Measurements from ENCODE around the gene PRKCI. TPM values are rescaled to one million over a fixed set of nuclear protein-coding genes. Genes with fewer than 3 reads are reported as not detected.

The PRKCI gene
- total RNA-seq, 1 donor from 2014 or later: 64.0 TPM

GRCh38 chr3:170244576-170244975, 22.4 kb downstream of the PRKCI start:
- H3K27ac Mint-ChIP-seq: no peak overlapping the region
- H3K36me3 Mint-ChIP-seq: peaks cover 26% of the 10 kb centered on the region
- H3K4me1 Mint-ChIP-seq: peaks cover 20% of the 10 kb centered on the region
- no peak for DNase-seq (ENCODE audit: low spot score in 2 of 2, unreplicated experiment in 2 of 2)
- no peak for TF ChIP-seq CTCF (IDR thresholded peaks at IDR 0.05; ENCODE audit: unreplicated experiment)
- H3K4me3 Mint-ChIP-seq: no peak overlapping the region
- no peaks in the 10 kb centered on the region for H3K9me3 Mint-ChIP-seq
- no peaks in the 10 kb centered on the region for H3K27me3 Mint-ChIP-seq (ENCODE audit: low read depth)

- no peak for DNase-seq (ENCODE audit: low spot score in 2 of 2, unreplicated experiment in 2 of 2)
- TF ChIP-seq CTCF (IDR thresholded peaks at IDR 0.05; ENCODE audit: unreplicated experiment): no peak
- Mint-ChIP-seq H3K36me3 (peaks cover 28% of the 10 kb centered on the region), H3K4me3 (no peak overlapping the region), H3K9me3 (peaks cover 3% of the 10 kb centered on the region), H3K4me1 (peaks cover 7% of the 10 kb centered on the region), H3K27me3 (ENCODE audit: low read depth) (no peaks in the 10 kb centered on the region), H3K27ac (no peak overlapping the region)
Observed at GRCh38 chr3:170247875-170248274, 25.7 kb downstream of the PRKCI start.

- no peak for TF ChIP-seq CTCF (IDR thresholded peaks at IDR 0.05; ENCODE audit: unreplicated experiment)
- no peak for DNase-seq (ENCODE audit: low spot score in 2 of 2, unreplicated experiment in 2 of 2)
- no peak overlapping the region for H3K4me3 Mint-ChIP-seq
- H3K27me3 Mint-ChIP-seq (ENCODE audit: low read depth): no peaks in the 10 kb centered on the region
- H3K4me1 Mint-ChIP-seq: no peaks in the 10 kb centered on the region
- H3K9me3 Mint-ChIP-seq: peaks cover 26% of the 10 kb centered on the region
- H3K36me3 Mint-ChIP-seq: peaks cover 52% of the 10 kb centered on the region
- H3K27ac Mint-ChIP-seq: no peak overlapping the region
Observed at GRCh38 chr3:170256597-170256996, 34.4 kb downstream of the PRKCI start.

GRCh38 chr3:170257145-170257544, 34.9 kb downstream of the PRKCI start:
- Mint-ChIP-seq H3K4me3 (no peak overlapping the region), H3K9me3 (peaks cover 26% of the 10 kb centered on the region), H3K4me1 (no peaks in the 10 kb centered on the region), H3K27me3 (ENCODE audit: low read depth) (no peaks in the 10 kb centered on the region), H3K36me3 (peaks cover 53% of the 10 kb centered on the region), H3K27ac (no peak overlapping the region)
- DNase-seq (ENCODE audit: low spot score in 2 of 2, unreplicated experiment in 2 of 2): no peak
- no peak for TF ChIP-seq CTCF (IDR thresholded peaks at IDR 0.05; ENCODE audit: unreplicated experiment)

DNA sequence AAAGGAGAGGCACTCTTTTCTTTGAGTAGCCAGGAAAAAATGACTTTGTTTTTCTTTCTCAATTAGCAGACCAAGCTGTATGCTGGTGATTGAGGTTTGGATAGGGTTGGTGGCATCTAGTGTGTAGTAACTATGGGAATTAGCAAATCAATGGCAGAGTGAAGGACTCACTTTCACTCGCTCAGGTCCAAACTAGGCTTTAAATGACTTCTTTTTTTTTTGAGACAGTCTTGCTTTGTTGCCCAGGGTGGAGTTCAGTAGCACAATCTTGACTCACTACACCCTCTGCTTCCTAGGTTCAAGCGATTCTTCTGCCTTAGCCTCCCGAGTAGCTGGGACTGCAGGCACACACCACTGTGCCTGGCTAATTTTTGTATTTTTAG, 35.9 kb downstream of the PRKCI start:
- H3K27ac Mint-ChIP-seq: no peak overlapping the region
- no peak for TF ChIP-seq CTCF (IDR thresholded peaks at IDR 0.05; ENCODE audit: unreplicated experiment)

DNA sequence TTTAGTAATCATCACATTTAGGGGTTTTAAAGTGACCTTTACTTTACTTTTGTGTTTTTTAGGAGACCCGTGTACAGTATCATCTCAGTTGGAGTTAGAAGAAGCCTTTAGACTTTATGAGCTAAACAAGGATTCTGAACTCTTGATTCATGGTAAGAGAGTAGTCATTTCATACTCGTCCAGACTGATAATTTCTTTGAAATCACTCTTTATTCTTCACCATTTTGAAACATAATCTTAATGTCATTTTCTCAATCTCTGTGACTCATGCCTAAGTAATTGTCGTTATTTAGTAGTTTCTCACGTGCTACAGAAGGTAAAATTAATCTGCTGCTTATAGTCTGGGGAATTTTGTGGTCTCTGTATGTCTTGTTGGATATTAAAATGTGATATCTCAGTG, 37.7 kb downstream of the PRKCI start:
- H3K36me3 Mint-ChIP-seq: peaks cover 44% of the 10 kb centered on the region

More for the DNA sequence above, 35.9 kb downstream of the PRKCI start:
- Mint-ChIP-seq H3K27me3 (ENCODE audit: low read depth) (no peaks in the 10 kb centered on the region), H3K9me3 (peaks cover 22% of the 10 kb centered on the region), H3K4me1 (no peaks in the 10 kb centered on the region), H3K4me3 (no peak overlapping the region), H3K36me3 (peaks cover 47% of the 10 kb centered on the region)
- DNase-seq (ENCODE audit: low spot score in 2 of 2, unreplicated experiment in 2 of 2): no peak

More for the DNA sequence above, 37.7 kb downstream of the PRKCI start:
- Mint-ChIP-seq H3K27me3 (ENCODE audit: low read depth) (no peaks in the 10 kb centered on the region), H3K9me3 (peaks cover 18% of the 10 kb centered on the region), H3K27ac (no peak overlapping the region), H3K4me1 (no peaks in the 10 kb centered on the region), H3K4me3 (no peak overlapping the region)
- TF ChIP-seq CTCF (IDR thresholded peaks at IDR 0.05; ENCODE audit: unreplicated experiment): no peak
- no peak for DNase-seq (ENCODE audit: low spot score in 2 of 2, unreplicated experiment in 2 of 2)
